PC-9 (cell line): Measurements from ENCODE around the gene GOLGA3. TPM values are rescaled to one million over a fixed set of nuclear protein-coding genes. Genes with fewer than 3 reads are reported as not detected.

Source experiments
- BruUV-seq: library from RNA; stranded (reverse); fragments of 400-500 nt; replicated peaks from 2 replicates; lab custom pipeline; 2021; lab: Mats Ljungman, UMichigan
- CTCF ChIA-PET: fragments of 300-600 bp; sonication (Branson Sonifier 250); formaldehyde crosslinking; loops from one replicate; lab custom pipeline; 2022; ENCODE audit warnings: antibody characterized with exemption; lab: Charles Lee
- POLR2A ChIA-PET: fragments of 300-600 bp; sonication (Branson Sonifier 250); formaldehyde crosslinking; loops from one replicate; lab custom pipeline; 2022; ENCODE audit warnings: antibody characterized with exemption; ENCODE audit not compliant: unreplicated experiment; lab: Charles Lee
- DNase-seq, 2 experiments: peaks; one replicate each; pipeline versions ENCODE4 v3.0.0 to v3.0.0-alpha.2; 2015 to 2022; ENCODE audit warnings: mixed read lengths in 1 of 2
- H2AFZ ChIP-seq: fragments of 200-600 bp; sonication (generic); 2 replicates; pipeline ENCODE4 v1.8.1; 2017; ENCODE audit warnings: antibody characterized with exemption
- H3F3A ChIP-seq: fragments of 200-600 bp; sonication (generic); 2 replicates; pipeline ENCODE4 v1.8.1; 2017; ENCODE audit warnings: antibody characterized with exemption, mild to moderate bottlenecking, low read depth; ENCODE audit not compliant: insufficient read depth
- H3K27ac ChIP-seq: fragments of 200-600 bp; sonication (generic); 2 replicates; pipeline ENCODE4 v1.6.1; 2016; ENCODE audit warnings: mixed run types
- H3K27me3 ChIP-seq: fragments of 200-600 bp; sonication (generic); 2 replicates; pipeline ENCODE4 v1.6.1; 2016; ENCODE audit warnings: low read depth, mixed run types; ENCODE audit not compliant: insufficient read depth
- H3K36me3 ChIP-seq: fragments of 200-600 bp; sonication (generic); 2 replicates; pipeline ENCODE4 v1.6.1; 2016; ENCODE audit warnings: low read depth, mixed run types
- H3K4me1 ChIP-seq: fragments of 200-600 bp; sonication (generic); replicated peaks from 2 replicates; pipeline ENCODE4 v1.6.1; 2016; ENCODE audit warnings: mixed run types; ENCODE audit not compliant: insufficient read depth
- H3K4me2 ChIP-seq: fragments of 200-600 bp; sonication (generic); 2 replicates; pipeline ENCODE4 v1.6.1; 2017; ENCODE audit warnings: mixed run types
- H3K4me3 ChIP-seq: fragments of 200-600 bp; sonication (generic); 2 replicates; pipeline ENCODE4 v1.6.1; 2016; ENCODE audit warnings: mixed run types
- H3K79me2 ChIP-seq: fragments of 200-600 bp; sonication (generic); 2 replicates; pipeline ENCODE4 v1.6.1; 2017; ENCODE audit warnings: low read depth, mixed run types
- H3K9me2 ChIP-seq: fragments of 200-600 bp; sonication (generic); 2 replicates; pipeline ENCODE4 v1.8.1; 2017; ENCODE audit warnings: mild to moderate bottlenecking; ENCODE audit not compliant: insufficient read depth
- H3K9me3 ChIP-seq: fragments of 200-600 bp; sonication (generic); 2 replicates; pipeline ENCODE4 v1.8.1; 2016; ENCODE audit warnings: low read depth; ENCODE audit not compliant: insufficient read depth
- H4K20me1 ChIP-seq: fragments of 200-600 bp; sonication (generic); 2 replicates; pipeline ENCODE4 v1.8.1; 2017; ENCODE audit not compliant: insufficient read depth
- CTCF ChIP-seq: fragments of 200-600 bp; sonication (generic); conservative IDR thresholded peaks from 2 replicates; pipeline ENCODE4 v1.6.1; 2017; ENCODE audit warnings: mixed run types, antibody characterized with exemption, mild to moderate bottlenecking, moderate library complexity
- EZH2 ChIP-seq: fragments of 200-600 bp; sonication (generic); IDR thresholded peaks from 2 replicates; pipeline ENCODE4 v1.8.0; 2017; ENCODE audit warnings: antibody characterized with exemption, low read depth
- intact Hi-C: fragments of 100-400 bp; cut with micrococcal nuclease; formaldehyde crosslinking; loops from one replicate; pipeline ENCODE4 v1.10.0; 2022; ENCODE audit not compliant: unreplicated experiment
- total RNA-seq: library from RNA; stranded (reverse); gene quantifications from 2 replicates; pipeline ENCODE4 v1.2.3, GENCODE V29; 2021

Gene GOLGA3
- total RNA-seq, 1 experiment from 2014 or later, result 69.3 TPM

GRCh38 chr12:132720606-132721345 lies 107.9 kb downstream of the GOLGA3 start:
- no peaks in the 10 kb centered on the region for H3K27me3 ChIP-seq
- H3K9me3 ChIP-seq, result no peaks in the 10 kb centered on the region
- ChIA-PET POLR2A (no interaction called here), CTCF (no interaction called here)
- peaks cover 63% of the 10 kb centered on the region for H3F3A ChIP-seq
- intact Hi-C loops, result no loop called here
- no peak overlapping the region for H2AFZ ChIP-seq
- no peak overlapping the region for H3K4me2 ChIP-seq
- no peak for DNase-seq
- H3K27ac ChIP-seq, result no peak overlapping the region
- no peak overlapping the region for H3K4me3 ChIP-seq
- H3K36me3 ChIP-seq, result peaks cover 15% of the 10 kb centered on the region
- no peaks in the 10 kb centered on the region for H3K4me1 ChIP-seq
- TF ChIP-seq EZH2 (no peak), CTCF (no peak)
- peaks cover 63% of the 10 kb centered on the region for H4K20me1 ChIP-seq
- BruUV-seq, result TSS peak; percentile 18
- no peaks in the 10 kb centered on the region for H3K79me2 ChIP-seq
- H3K9me2 ChIP-seq, result no peaks in the 10 kb centered on the region

GRCh38 chr12:132719954-132720324 lies 108.7 kb downstream of the GOLGA3 start:
- Histone ChIP-seq H3K4me3 (no peak overlapping the region), H3K9me2 (no peaks in the 10 kb centered on the region), H3K27ac (no peak overlapping the region), H3K4me2 (no peak overlapping the region), H3K27me3 (no peaks in the 10 kb centered on the region), H3K9me3 (no peaks in the 10 kb centered on the region), H4K20me1 (peaks cover 63% of the 10 kb centered on the region), H3F3A (peaks cover 59% of the 10 kb centered on the region), H2AFZ (no peak overlapping the region), H3K36me3 (peaks cover 15% of the 10 kb centered on the region), H3K79me2 (no peaks in the 10 kb centered on the region), H3K4me1 (no peaks in the 10 kb centered on the region)
- CTCF ChIA-PET, result no interaction called here
- BruUV-seq, result no TSS peak
- TF ChIP-seq EZH2 (no peak), CTCF (no peak)
- intact Hi-C loops, result no loop called here
- POLR2A ChIA-PET, result no interaction called here
- no peak for DNase-seq

- POLR2A ChIA-PET, result no interaction called here
- peaks cover 20% of the 10 kb centered on the region for H3K36me3 ChIP-seq
- H3K9me3 ChIP-seq, result no peaks in the 10 kb centered on the region
- H3F3A ChIP-seq, result peaks cover 55% of the 10 kb centered on the region
- no TSS peak for BruUV-seq
- H3K4me3 ChIP-seq, result no peak overlapping the region
- no peak overlapping the region for H2AFZ ChIP-seq
- H4K20me1 ChIP-seq, result peaks cover 62% of the 10 kb centered on the region
- H3K4me1 ChIP-seq, result no peaks in the 10 kb centered on the region
- TF ChIP-seq CTCF, result no peak
- no peak for TF ChIP-seq EZH2
- no peak overlapping the region for H3K4me2 ChIP-seq
- no peaks in the 10 kb centered on the region for H3K9me2 ChIP-seq
- DNase-seq, result no peak
- CTCF ChIA-PET, result no interaction called here
- no peak overlapping the region for H3K27ac ChIP-seq
- intact Hi-C loops, result no loop called here
- peaks cover 3% of the 10 kb centered on the region for H3K79me2 ChIP-seq
- no peaks in the 10 kb centered on the region for H3K27me3 ChIP-seq
Measured at GRCh38 chr12:132719141-132719953, 109.3 kb downstream of the GOLGA3 start.

Other genes starting within 250 kb of the GOLGA3 start
- not detected in 2 replicates for gene LRCOL1, start 218.3 kb downstream of the GOLGA3 start, total RNA-seq
- gene P2RX2, start 210.1 kb downstream of the GOLGA3 start, total RNA-seq, result not detected in 2 replicates
- 62.9 and 69.9 TPM in 2 replicates for gene POLE, start 141.5 kb downstream of the GOLGA3 start, total RNA-seq
- gene PXMP2, start 141.3 kb downstream of the GOLGA3 start, total RNA-seq, result 38.6 and 43.9 TPM in 2 replicates
- 50.2 and 59.0 TPM in 2 replicates for gene PGAM5, start 118.0 kb downstream of the GOLGA3 start, total RNA-seq
- gene ANKLE2, start 67.0 kb downstream of the GOLGA3 start, total RNA-seq, result 102 and 123 TPM in 2 replicates
- gene CHFR, start 58.7 kb upstream of the GOLGA3 start, total RNA-seq, result 15.5 and 17.8 TPM in 2 replicates
- gene ZNF605, start 127.4 kb upstream of the GOLGA3 start, total RNA-seq, result 10.9 and 13.5 TPM in 2 replicates
- 13.2 and 20.6 TPM in 2 replicates for gene ZNF26, start 157.5 kb upstream of the GOLGA3 start, total RNA-seq
- gene ZNF84, start 208.6 kb upstream of the GOLGA3 start, total RNA-seq, result 16.2 and 18.0 TPM in 2 replicates